OCI-LY7 (cell line): ENCODE results near the gene MLLT3. TPM values are rescaled to one million over a fixed set of nuclear protein-coding genes. Genes with fewer than 3 reads are reported as not detected.

Source experiments
- BruUV-seq: library from RNA; stranded (reverse); fragments of 400-500 nt; replicated peaks from 2 replicates; lab custom pipeline; 2021; lab: Mats Ljungman, UMichigan
- CTCF ChIA-PET: fragments of 300-600 bp; sonication (Branson Sonifier 250); formaldehyde crosslinking; loops from one replicate; lab custom pipeline; 2022; ENCODE audit warnings: antibody characterized with exemption; ENCODE audit not compliant: unreplicated experiment; lab: Charles Lee
- POLR2A ChIA-PET: fragments of 300-600 bp; sonication (Branson Sonifier 250); formaldehyde crosslinking; loops from one replicate; lab custom pipeline; 2022; ENCODE audit warnings: antibody characterized with exemption; lab: Charles Lee
- DNase-seq: peaks from one replicate; pipeline ENCODE4 v3.0.0-alpha.2; 2015; ENCODE audit warnings: low spot score
- H2AFZ ChIP-seq: fragments of 200-600 bp; sonication (generic), shearing (Covaris generic); 2 replicates; pipeline ENCODE4 v1.6.1; 2014; ENCODE audit warnings: mild to moderate bottlenecking, antibody characterized with exemption, low read length, moderate library complexity
- H3K27ac ChIP-seq: fragments of 200-600 bp; sonication (generic); 2 replicates; pipeline ENCODE4 v1.5.1; 2014; ENCODE audit warnings: mixed run types, low read depth, mild to moderate bottlenecking, moderate library complexity, low read length, inconsistent platforms; ENCODE audit not compliant: poor library complexity, severe bottlenecking
- H3K36me3 ChIP-seq: fragments of 200-600 bp; sonication (generic); 2 replicates; pipeline ENCODE4 v1.6.1; 2014; ENCODE audit warnings: mild to moderate bottlenecking, antibody characterized with exemption, low read length, moderate library complexity, mixed read lengths; ENCODE audit not compliant: insufficient read depth
- H3K4me1 ChIP-seq: fragments of 200-600 bp; sonication (generic); 2 replicates; pipeline ENCODE4 v1.5.1; 2014; ENCODE audit warnings: mild to moderate bottlenecking, low read length; ENCODE audit not compliant: insufficient read depth, poor library complexity, severe bottlenecking
- H3K4me2 ChIP-seq: fragments of 200-600 bp; sonication (generic); 2 replicates; pipeline ENCODE4 v1.6.1; 2014; ENCODE audit warnings: mild to moderate bottlenecking, low read length
- H3K4me3 ChIP-seq: fragments of 200-600 bp; sonication (generic); 2 replicates; pipeline ENCODE4 v1.5.1; 2014; ENCODE audit warnings: mild to moderate bottlenecking, low read depth, low read length; ENCODE audit not compliant: poor library complexity, severe bottlenecking
- H3K79me2 ChIP-seq: fragments of 200-600 bp; sonication (generic); 2 replicates; pipeline ENCODE4 v1.6.1; 2016; ENCODE audit warnings: low read depth, mild to moderate bottlenecking, low read length, moderate library complexity, mixed read lengths; ENCODE audit not compliant: insufficient read depth
- H3K9me2 ChIP-seq: fragments of 200-600 bp; sonication (generic); 2 replicates; pipeline ENCODE4 v1.6.1; 2016; ENCODE audit warnings: mild to moderate bottlenecking, low read length, mixed read lengths; ENCODE audit not compliant: insufficient read depth
- H3K9me3 ChIP-seq: fragments of 200-600 bp; sonication (generic); 2 replicates; pipeline ENCODE4 v1.6.1; 2014; ENCODE audit warnings: mild to moderate bottlenecking, mixed run types, low read length, mixed read lengths
- H4K20me1 ChIP-seq: fragments of 200-600 bp; sonication (generic); 2 replicates; pipeline ENCODE4 v1.6.1; 2014; ENCODE audit warnings: mild to moderate bottlenecking, antibody characterized with exemption, low read length, moderate library complexity, mixed read lengths; ENCODE audit not compliant: insufficient read depth
- EZH2phosphoT487 ChIP-seq: fragments of 200-600 bp; sonication (generic); IDR thresholded peaks from 2 replicates; pipeline ENCODE4 v1.6.1; 2018; ENCODE audit warnings: low read depth, borderline replicate concordance, mild to moderate bottlenecking, mixed run types, antibody characterized with exemption, low read length, moderate library complexity, mixed read lengths
- intact Hi-C: fragments of 100-400 bp; cut with micrococcal nuclease; formaldehyde crosslinking; loops from one replicate; pipeline ENCODE4 v1.10.0; 2022; ENCODE audit not compliant: unreplicated experiment
- total RNA-seq, 2 experiments: library from RNA; depleted of rRNA in 1 of 2; stranded (reverse); fragments of >200 nt in 1 of 2; shearing (Covaris generic) in 1 of 2; gene quantifications; 2 replicates each; pipeline ENCODE4 v1.2.3, GENCODE V29; 2014 to 2022
- TF ChIP-seq, protein P1 (sequence below): fragments of 200-600 bp; sonication (generic); conservative IDR thresholded peaks from 2 replicates; pipeline ENCODE4 v1.5.1; 2014; ENCODE audit warnings: mild to moderate bottlenecking, antibody characterized with exemption, low read length, moderate library complexity, mixed read lengths

MLLT3 gene
- total RNA-seq, 2 experiments from 2014 or later, result 7.1 to 9.9 TPM

DNA sequence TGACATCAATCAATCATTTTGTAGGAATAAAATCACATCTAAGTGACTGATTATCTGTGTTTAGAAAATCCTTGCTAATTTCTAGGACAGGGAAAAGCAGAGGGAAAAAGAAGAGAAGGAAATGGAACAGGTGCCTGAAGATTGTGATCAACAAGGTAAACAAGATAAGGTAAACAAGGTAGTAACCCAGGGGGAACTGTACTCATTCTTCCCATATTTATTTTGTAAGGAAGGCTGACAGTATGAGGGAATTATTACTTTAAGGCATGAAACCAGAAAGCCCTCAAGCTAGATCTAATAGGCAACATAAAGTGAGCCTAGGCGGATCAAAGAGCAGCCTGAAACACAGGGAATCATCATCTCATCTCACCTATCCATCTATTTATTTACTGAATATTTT, 231.1 kb downstream of the MLLT3 start:
- TF ChIP-seq, protein P1, sequence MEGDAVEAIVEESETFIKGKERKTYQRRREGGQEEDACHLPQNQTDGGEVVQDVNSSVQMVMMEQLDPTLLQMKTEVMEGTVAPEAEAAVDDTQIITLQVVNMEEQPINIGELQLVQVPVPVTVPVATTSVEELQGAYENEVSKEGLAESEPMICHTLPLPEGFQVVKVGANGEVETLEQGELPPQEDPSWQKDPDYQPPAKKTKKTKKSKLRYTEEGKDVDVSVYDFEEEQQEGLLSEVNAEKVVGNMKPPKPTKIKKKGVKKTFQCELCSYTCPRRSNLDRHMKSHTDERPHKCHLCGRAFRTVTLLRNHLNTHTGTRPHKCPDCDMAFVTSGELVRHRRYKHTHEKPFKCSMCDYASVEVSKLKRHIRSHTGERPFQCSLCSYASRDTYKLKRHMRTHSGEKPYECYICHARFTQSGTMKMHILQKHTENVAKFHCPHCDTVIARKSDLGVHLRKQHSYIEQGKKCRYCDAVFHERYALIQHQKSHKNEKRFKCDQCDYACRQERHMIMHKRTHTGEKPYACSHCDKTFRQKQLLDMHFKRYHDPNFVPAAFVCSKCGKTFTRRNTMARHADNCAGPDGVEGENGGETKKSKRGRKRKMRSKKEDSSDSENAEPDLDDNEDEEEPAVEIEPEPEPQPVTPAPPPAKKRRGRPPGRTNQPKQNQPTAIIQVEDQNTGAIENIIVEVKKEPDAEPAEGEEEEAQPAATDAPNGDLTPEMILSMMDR, result no peak
- TF ChIP-seq EZH2phosphoT487, result no peak
- no peaks in the 10 kb centered on the region for H3K9me3 ChIP-seq
- no peaks in the 10 kb centered on the region for H3K79me2 ChIP-seq
- H3K4me3 ChIP-seq, result no peak overlapping the region
- H2AFZ ChIP-seq, result no peak overlapping the region
- intact Hi-C loops, result no loop called here
- H3K4me2 ChIP-seq, result no peak overlapping the region
- H3K4me1 ChIP-seq, result no peaks in the 10 kb centered on the region
- BruUV-seq, result no TSS peak
- no peak overlapping the region for H3K27ac ChIP-seq
- DNase-seq, result no peak
- no peaks in the 10 kb centered on the region for H3K36me3 ChIP-seq
- ChIA-PET POLR2A (interaction anchor here (1.0 to 1.1 kb wide), 2 partner anchors 14 to 16 kb away, joined by 3 to 5 read pairs; no protein-coding TSS in a partner anchor), CTCF (no interaction called here)
- no peaks in the 10 kb centered on the region for H4K20me1 ChIP-seq
- no peaks in the 10 kb centered on the region for H3K9me2 ChIP-seq

DNA sequence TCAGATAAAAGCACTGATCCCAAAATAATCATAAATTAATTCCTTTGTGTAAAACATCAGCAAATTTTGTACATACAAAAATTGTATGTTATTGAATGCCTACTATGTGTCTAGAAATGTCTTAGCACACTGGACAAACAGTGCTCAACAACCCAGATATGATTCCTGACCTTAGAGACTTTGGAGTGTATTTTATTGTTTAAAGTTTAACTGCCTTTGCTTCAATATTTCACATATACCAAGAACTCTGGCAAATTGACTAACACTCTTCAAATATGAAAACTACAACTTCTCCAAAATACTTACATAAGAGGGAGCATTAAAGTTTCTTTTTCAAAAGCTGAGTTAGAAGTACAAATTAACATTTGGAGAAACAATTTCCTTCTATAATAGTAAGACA, 231.9 kb downstream of the MLLT3 start:
- no peaks in the 10 kb centered on the region for H4K20me1 ChIP-seq
- no peak overlapping the region for H3K4me3 ChIP-seq
- BruUV-seq, result no TSS peak
- DNase-seq, result no peak
- H3K4me2 ChIP-seq, result no peak overlapping the region
- intact Hi-C loops, result no loop called here
- no peaks in the 10 kb centered on the region for H3K4me1 ChIP-seq
- H2AFZ ChIP-seq, result no peak overlapping the region
- no peaks in the 10 kb centered on the region for H3K36me3 ChIP-seq
- ChIA-PET CTCF (no interaction called here), POLR2A (no interaction called here)
- no peak for TF ChIP-seq EZH2phosphoT487
- TF ChIP-seq, protein P1, result no peak
- H3K27ac ChIP-seq, result no peak overlapping the region
- no peaks in the 10 kb centered on the region for H3K9me2 ChIP-seq
- no peaks in the 10 kb centered on the region for H3K79me2 ChIP-seq
- H3K9me3 ChIP-seq, result no peaks in the 10 kb centered on the region

DNA sequence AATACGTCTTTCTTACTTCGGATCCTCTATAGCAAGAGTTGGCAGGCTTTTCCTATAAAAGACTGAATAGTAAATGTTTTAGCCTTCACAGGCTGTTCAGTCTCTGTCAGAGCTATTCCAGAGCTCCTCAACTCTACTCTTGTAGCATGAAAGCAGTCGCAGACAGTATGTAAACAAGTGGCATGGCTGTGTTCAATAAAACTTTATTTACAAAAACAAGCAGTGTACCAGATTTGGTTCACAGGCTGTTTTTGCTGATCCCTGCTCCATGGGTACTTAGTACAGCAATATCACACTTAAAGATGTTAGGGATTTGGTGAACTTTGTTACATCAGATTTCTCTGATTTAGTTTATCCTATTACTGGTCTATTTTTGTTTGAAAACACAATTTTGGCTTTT, 235.2 kb downstream of the MLLT3 start:
- Histone ChIP-seq H3K4me3 (no peak overlapping the region), H2AFZ (no peak overlapping the region), H3K79me2 (no peaks in the 10 kb centered on the region; the same call in 1 of the 2 replicates), H3K4me1 (no peaks in the 10 kb centered on the region), H3K27ac (no peak overlapping the region), H3K4me2 (no peak overlapping the region), H3K9me3 (no peaks in the 10 kb centered on the region), H4K20me1 (no peaks in the 10 kb centered on the region), H3K36me3 (no peaks in the 10 kb centered on the region), H3K9me2 (no peaks in the 10 kb centered on the region)
- intact Hi-C loops, result no loop called here
- ChIA-PET POLR2A (interaction anchor here (0.6 kb wide), 1 partner anchor 259 kb away, joined by 3 read pairs; no protein-coding TSS in a partner anchor), CTCF (no interaction called here)
- no peak for DNase-seq
- no TSS peak for BruUV-seq
- no peak for TF ChIP-seq EZH2phosphoT487
- TF ChIP-seq, protein P1, result no peak
